ENCODE measurements around the gene NUAK2.
"Not testable (repeated sequence)": the region's sequence is repeated elsewhere in the genome, so short reads cannot be mapped to it uniquely, and the experiment has no call there.

NUAK2 gene

GRCh38 chr1:205365945-205366463 is 44.5 kb upstream of the NUAK2 start:
- Histone ChIP-seq H3K27me3 (ENCODE audit: control insufficient read depth, insufficient read depth, low read length) (no peaks in the 10 kb centered on the region), H3K4me1 (peaks cover 14% of the 10 kb centered on the region), H3K4me3 (ENCODE audit: low read depth, low read length) (no peak overlapping the region), H3K9ac (no peak overlapping the region), H3K9me3 (ENCODE audit: control insufficient read depth, low read length) (no peaks in the 10 kb centered on the region), H3K79me2 (no peaks in the 10 kb centered on the region), H3K36me3 (ENCODE audit: control insufficient read depth, insufficient read depth, low read length) (no peaks in the 10 kb centered on the region), H3K27ac (peak overlapping the region; percentile 84), H2AFZ (peak overlapping the region; percentile 73), H3K4me2 (ENCODE audit: low read length) (no peak overlapping the region)
- no peak for TF ChIP-seq CTCF (IDR thresholded peaks at IDR 0.05)

- not testable (repeated sequence) for H3K4me3 ChIP-seq (ENCODE audit: low read depth, low read length); H3K36me3 ChIP-seq (ENCODE audit: control insufficient read depth, insufficient read depth, low read length); H3K4me2 ChIP-seq (ENCODE audit: low read length); H3K79me2 ChIP-seq; H3K9me3 ChIP-seq (ENCODE audit: control insufficient read depth, low read length); H3K9ac ChIP-seq; H2AFZ ChIP-seq; H3K27me3 ChIP-seq (ENCODE audit: control insufficient read depth, insufficient read depth, low read length)
- Histone ChIP-seq H3K27ac (peak overlapping the region; percentile 84), H3K4me1 (peaks cover 14% of the 10 kb centered on the region)
Observed at GRCh38 chr1:205365086-205365485, 43.5 kb upstream of the NUAK2 start.

GRCh38 chr1:205360891-205361290 is 39.3 kb upstream of the NUAK2 start:
- H3K27me3 ChIP-seq (ENCODE audit: control insufficient read depth, insufficient read depth, low read length), result no peaks in the 10 kb centered on the region
- peaks cover 4% of the 10 kb centered on the region for H3K4me1 ChIP-seq
- H2AFZ ChIP-seq, result no peak overlapping the region
- H3K9ac ChIP-seq, result no peak overlapping the region
- no peak overlapping the region for H3K4me2 ChIP-seq (ENCODE audit: low read length)
- no peaks in the 10 kb centered on the region for H3K36me3 ChIP-seq (ENCODE audit: control insufficient read depth, insufficient read depth, low read length)
- no peak for TF ChIP-seq CTCF (IDR thresholded peaks at IDR 0.05)
- no peak overlapping the region for H3K27ac ChIP-seq
- H3K9me3 ChIP-seq (ENCODE audit: control insufficient read depth, low read length), result no peaks in the 10 kb centered on the region
- no peaks in the 10 kb centered on the region for H3K79me2 ChIP-seq
- no peak overlapping the region for H3K4me3 ChIP-seq (ENCODE audit: low read depth, low read length)

DNA sequence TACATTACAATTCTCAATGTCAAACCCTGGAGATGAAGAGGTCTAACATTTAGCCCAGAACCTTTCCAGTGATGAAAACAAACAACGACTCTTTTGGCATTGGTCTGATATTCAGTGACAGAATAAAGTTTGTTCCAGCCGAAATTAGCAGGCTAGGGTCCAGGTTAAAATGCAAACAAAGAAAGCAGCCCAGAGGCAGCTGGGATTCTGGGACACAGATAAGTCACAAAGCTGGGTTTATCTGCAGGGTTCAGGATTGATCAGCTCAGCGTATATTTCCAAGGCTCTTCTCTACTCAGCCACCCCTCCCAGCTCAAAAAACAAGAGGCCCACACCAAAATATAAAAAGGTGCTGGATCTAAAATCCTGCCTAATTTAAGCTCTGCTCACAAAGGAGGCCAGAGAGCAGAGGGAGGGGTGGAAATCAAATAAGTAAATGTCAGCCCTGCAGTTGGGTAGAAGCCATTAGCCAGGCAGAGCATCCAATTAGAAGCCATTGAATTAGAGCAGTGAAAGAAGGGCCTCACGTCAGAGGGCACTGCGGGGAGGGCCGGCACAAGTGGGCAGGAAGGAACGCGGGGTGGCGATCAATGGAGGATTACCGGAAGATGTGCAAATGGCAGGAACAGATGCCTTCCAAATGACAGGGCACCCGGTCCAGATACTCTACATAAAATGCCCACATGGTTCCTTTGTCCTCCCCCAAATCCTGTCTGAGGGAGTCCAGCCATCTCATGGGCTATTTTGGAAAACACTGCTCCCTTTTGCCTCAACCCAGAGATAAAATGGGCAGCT is 38.4 kb upstream of the NUAK2 start:
- H3K9me3 ChIP-seq (ENCODE audit: control insufficient read depth, low read length), result no peaks in the 10 kb centered on the region
- no peak overlapping the region for H3K4me3 ChIP-seq (ENCODE audit: low read depth, low read length)
- H3K9ac ChIP-seq, result no peak overlapping the region
- H3K27ac ChIP-seq, result no peak overlapping the region
- H3K27me3 ChIP-seq (ENCODE audit: control insufficient read depth, insufficient read depth, low read length), result no peaks in the 10 kb centered on the region
- H2AFZ ChIP-seq, result no peak overlapping the region
- no peaks in the 10 kb centered on the region for H3K79me2 ChIP-seq
- H3K36me3 ChIP-seq (ENCODE audit: control insufficient read depth, insufficient read depth, low read length), result no peaks in the 10 kb centered on the region
- TF ChIP-seq CTCF (IDR thresholded peaks at IDR 0.05), result no peak
- no peak overlapping the region for H3K4me2 ChIP-seq (ENCODE audit: low read length)
- no peaks in the 10 kb centered on the region for H3K4me1 ChIP-seq

DNA sequence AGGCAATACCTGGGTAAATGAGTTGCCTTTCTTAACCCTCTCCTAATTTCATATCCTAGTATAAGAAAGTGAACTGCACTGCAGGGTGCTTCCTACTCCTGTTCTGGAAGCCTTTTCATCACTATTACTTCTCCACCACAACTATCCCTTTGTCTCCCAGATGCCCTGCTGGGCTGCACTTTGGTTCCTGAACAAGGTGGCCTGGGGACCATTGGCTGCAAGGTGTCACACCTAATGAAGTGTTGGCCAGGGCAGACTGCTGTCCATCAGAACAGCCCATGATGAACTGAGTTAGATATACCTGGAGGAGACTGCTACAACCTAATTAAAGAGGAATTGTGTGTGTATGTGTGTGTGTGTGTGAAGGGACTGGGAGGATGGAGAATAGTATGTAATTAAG is 37.0 kb upstream of the NUAK2 start:
- Histone ChIP-seq H3K4me1 (no peaks in the 10 kb centered on the region), H3K36me3 (ENCODE audit: control insufficient read depth, insufficient read depth, low read length) (no peaks in the 10 kb centered on the region)

More for the DNA sequence above, 37.0 kb upstream of the NUAK2 start:
- no peak for TF ChIP-seq CTCF (IDR thresholded peaks at IDR 0.05)
- Histone ChIP-seq H2AFZ (no peak overlapping the region), H3K79me2 (no peaks in the 10 kb centered on the region), H3K9ac (no peak overlapping the region), H3K4me3 (ENCODE audit: low read depth, low read length) (no peak overlapping the region), H3K9me3 (ENCODE audit: control insufficient read depth, low read length) (no peaks in the 10 kb centered on the region), H3K27me3 (ENCODE audit: control insufficient read depth, insufficient read depth, low read length) (no peaks in the 10 kb centered on the region), H3K27ac (no peak overlapping the region), H3K4me2 (ENCODE audit: low read length) (no peak overlapping the region)

Data from parathyroid adenoma (tissue), 2 donors.